ENCODE measurements around the gene PRKCA.

The PRKCA gene

DNA sequence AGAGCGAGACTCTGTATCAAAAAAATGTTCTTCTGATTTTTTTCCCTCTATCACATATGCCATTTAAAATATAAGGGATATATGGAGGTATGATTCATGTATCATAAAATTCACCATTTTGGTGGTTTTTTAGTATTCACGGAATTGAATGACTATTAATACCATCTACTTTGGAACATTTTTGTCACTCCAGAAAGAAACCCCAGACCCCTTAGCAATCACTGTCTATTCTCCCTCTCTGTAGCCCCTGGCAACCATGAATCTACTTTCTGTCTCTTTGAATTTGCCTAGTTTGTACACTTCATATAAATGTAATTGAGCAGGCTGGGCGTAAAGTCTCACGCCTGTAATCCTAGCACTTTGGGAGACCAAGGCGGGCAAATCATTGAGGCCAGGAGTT lies 75.9 kb downstream of the PRKCA start:
- FAIRE-seq (no peak), DNase-seq (ENCODE audit: insufficient read length) (no peak)
- TF ChIP-seq POLR2AphosphoS5 (IDR thresholded peaks at IDR 0.05; ENCODE audit: low read depth, low read length), result no peak
- TF ChIP-seq TAF1 (IDR thresholded peaks at IDR 0.05; ENCODE audit: borderline replicate concordance, low read depth, low read length), result no peak
- TF ChIP-seq POLR2A (IDR thresholded peaks at IDR 0.05; ENCODE audit: low read depth, low read length), result no peak

DNA sequence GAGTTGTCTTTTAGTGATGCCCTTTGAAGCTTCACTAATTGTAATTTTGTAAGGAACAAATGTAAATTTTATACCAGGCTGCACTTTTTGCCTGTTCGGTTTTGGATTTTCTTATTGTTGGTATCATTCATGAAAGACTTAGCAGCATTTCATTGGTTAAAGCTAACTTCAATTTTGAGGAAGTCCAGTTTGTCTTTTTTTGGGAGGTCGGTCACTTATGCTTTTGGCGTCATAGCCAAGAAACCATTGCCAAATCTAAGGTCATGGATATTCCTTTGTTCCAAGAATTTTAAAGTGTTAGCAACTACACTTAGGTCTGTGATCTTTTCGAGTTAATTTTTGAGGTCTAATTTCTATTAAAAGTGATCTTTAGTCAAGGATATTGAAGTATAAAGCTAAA lies 77.1 kb downstream of the PRKCA start:
- TF ChIP-seq TAF1 (IDR thresholded peaks at IDR 0.05; ENCODE audit: borderline replicate concordance, low read depth, low read length) (no peak), POLR2A (IDR thresholded peaks at IDR 0.05; ENCODE audit: low read depth, low read length) (no peak), POLR2AphosphoS5 (IDR thresholded peaks at IDR 0.05; ENCODE audit: low read depth, low read length) (no peak)
- DNase-seq (ENCODE audit: insufficient read length), result no peak
- no peak for FAIRE-seq

DNA sequence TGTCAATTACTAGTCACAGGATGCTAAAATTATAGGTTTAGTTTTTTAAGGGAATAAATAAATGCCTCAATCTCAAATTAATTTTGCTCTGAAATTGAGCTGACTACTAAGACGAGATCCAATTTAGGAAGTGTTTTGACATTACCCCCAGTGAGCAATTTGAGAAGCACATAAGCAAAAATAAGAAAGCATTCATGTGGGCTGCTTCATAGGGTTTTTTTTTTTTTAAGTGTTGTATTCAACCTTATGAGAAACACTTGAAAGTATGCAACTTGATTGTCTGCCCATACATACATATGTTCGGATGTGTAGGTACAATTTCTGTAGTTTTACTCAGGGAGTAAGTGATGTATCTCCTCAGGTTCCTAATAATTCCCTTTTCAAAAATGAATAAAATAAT lies 77.6 kb downstream of the PRKCA start:
- FAIRE-seq (no peak), DNase-seq (ENCODE audit: insufficient read length) (no peak)
- no peak for TF ChIP-seq POLR2AphosphoS5 (IDR thresholded peaks at IDR 0.05; ENCODE audit: low read depth, low read length)
- TF ChIP-seq TAF1 (IDR thresholded peaks at IDR 0.05; ENCODE audit: borderline replicate concordance, low read depth, low read length), result no peak

DNA sequence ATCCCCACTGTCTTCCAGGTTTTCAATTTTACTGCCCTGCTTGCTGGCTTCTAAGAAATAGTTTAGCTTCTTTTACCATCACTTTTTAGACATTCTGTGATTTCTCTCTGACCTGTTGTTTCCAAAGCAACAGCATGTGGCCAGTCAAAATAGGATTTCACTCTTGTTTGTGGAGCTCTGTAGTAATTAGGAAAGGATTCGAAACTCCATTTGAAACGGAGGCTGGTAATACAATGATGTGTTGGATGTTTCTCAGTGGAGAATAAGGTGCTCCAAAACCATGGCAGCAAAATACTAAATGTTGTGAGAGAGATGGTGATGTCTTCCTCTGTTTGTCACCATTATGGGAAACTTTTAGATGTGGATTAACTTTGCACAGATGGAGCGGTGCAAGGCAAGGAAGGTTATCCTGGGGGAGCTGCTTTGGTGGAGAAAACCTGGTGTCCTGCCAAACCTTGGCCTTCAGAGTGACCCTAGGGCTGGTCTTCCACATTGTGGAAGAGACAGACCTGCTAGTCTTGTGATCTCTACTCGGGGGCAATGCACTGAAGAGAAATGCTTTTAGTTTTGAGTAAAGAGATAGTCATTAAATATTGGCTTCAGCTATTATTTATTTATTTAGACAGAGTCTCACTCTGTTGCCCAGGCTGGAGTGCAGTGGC lies 79.4 kb downstream of the PRKCA start:
- DNase-seq (ENCODE audit: insufficient read length) (no peak), FAIRE-seq (no peak)
- TF ChIP-seq POLR2A (IDR thresholded peaks at IDR 0.05; ENCODE audit: low read depth, low read length) (no peak), POLR2AphosphoS5 (IDR thresholded peaks at IDR 0.05; ENCODE audit: low read depth, low read length) (no peak), TAF1 (IDR thresholded peaks at IDR 0.05; ENCODE audit: borderline replicate concordance, low read depth, low read length) (no peak)

DNA sequence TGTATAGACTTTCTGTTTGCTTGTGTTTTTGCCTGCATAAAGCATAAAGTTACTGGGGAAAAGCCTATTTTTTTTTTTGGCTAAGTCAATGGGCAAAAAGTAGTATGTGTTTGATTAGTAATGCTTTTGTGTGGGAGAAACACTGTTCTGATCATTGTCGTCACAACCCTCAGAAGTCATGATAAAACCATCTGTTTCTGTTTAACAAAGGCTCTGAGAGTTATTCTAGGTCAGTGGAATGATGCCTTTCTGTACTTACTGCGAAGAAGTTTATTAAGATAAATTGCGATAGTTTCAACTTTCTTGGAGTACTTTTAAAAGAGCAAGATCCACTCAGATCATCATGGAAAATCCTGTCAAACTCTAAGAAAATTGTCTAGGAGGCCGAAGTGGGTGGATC lies 80.9 kb downstream of the PRKCA start:
- no peak for TF ChIP-seq POLR2AphosphoS5 (IDR thresholded peaks at IDR 0.05; ENCODE audit: low read depth, low read length)
- TF ChIP-seq TAF1 (IDR thresholded peaks at IDR 0.05; ENCODE audit: borderline replicate concordance, low read depth, low read length), result no peak
- TF ChIP-seq POLR2A (IDR thresholded peaks at IDR 0.05; ENCODE audit: low read depth, low read length), result no peak
- no peak for DNase-seq (ENCODE audit: insufficient read length)
- FAIRE-seq, result no peak

DNA sequence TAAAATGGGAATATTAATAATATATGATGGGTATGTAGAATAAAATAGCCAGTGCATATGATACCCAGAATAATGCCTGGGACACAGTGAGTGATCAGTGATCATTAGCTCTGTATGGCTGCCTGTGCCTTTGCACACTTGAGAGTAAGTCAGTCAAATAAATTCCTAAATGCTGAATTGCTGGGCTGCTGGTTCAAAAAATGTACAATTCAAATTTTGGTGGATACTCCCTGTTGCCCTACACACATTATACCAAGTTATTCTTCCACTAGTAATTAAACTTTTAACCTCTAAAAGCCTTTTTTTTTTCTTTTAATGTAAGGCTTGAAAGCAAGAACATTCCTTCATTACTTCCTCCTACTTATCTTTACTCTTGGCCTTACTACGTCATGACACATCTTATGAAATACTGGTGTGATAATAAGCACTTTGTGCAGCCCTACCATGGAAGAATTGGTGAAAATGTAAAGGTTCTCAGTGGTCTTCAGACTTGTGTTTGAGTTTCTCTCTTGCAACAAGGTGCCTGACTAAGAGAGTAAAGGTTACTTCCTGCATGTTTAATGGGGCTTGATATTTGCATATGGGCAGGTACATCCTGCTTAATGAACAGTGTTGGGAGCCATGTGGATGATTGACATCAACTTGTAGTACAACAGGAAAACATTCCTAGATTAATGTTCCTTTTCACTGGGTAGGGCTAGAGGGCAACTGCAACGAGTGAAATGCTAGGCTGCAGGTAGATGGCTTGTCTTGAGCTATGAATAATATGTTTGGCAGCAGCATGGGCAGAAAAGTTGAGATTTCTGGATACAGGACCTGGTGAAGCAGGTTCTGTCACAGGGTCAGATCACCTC lies 84.3 kb downstream of the PRKCA start:
- TF ChIP-seq TAF1 (IDR thresholded peaks at IDR 0.05; ENCODE audit: borderline replicate concordance, low read depth, low read length) (no peak), POLR2AphosphoS5 (IDR thresholded peaks at IDR 0.05; ENCODE audit: low read depth, low read length) (no peak), POLR2A (IDR thresholded peaks at IDR 0.05; ENCODE audit: low read depth, low read length) (no peak)
- DNase-seq (ENCODE audit: insufficient read length), result no peak
- no peak for FAIRE-seq

DNA sequence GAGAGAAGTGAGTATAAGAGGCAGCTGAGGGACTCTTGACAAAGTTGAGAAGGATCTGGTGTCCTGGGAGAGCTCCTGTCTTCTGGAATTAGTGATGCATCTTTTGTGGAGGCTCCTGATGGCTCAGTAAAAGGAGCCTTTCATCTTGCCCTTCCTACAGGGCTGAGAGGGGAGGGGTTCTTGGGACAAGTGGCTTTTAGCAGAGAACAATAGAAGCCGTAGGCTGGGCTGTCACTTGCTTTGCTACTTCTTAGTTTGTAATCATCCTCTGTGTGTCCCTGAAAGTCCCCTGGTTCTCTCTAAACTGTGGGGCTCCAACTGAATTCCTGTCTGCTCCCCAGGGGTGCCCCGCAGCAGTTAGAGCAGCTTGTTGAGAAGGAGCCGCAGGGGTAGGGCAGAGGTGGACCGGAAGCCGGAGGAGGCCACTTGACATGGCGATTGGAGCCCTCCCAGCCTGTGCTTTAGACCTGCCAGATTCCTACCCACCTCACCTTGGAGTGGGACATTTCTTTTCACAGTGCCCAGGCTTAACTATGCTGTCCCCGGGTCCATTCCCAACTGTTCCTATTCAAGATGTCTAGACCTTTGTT lies 85.1 kb downstream of the PRKCA start:
- DNase-seq (ENCODE audit: insufficient read length) (no peak), FAIRE-seq (no peak)

DNA sequence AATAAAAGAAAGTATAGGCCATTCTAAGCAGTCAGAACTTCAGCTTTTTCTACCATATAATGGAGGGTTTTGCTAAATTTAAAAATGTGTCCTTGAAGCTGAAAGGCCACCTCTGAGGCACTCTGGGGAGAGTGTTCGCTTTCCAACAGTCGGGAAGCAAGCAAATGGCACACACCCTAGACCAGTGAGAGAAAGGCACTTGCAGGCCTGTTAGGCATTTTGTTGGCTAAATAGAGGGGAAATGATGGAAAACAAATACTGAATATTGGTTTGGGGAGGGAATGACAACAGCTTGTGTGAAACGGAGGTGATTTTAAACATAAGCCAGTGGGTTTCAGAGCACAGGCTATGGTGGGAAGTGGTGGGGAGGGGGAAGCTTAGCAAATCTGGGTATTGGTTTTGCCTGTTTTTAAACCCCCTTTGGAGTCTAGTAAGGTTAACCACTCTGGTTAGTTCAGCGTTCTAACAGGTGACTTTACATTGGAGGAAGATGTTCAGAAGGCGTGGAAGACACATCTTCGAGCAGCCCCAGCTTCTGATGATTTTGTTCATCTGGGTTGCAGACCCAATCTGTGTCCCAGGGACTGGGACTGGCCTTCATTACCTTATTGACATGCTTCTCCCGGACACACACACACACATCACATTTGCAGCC lies 90.5 kb downstream of the PRKCA start:
- FAIRE-seq (no peak), DNase-seq (ENCODE audit: insufficient read length) (no peak)
- TF ChIP-seq TAF1 (IDR thresholded peaks at IDR 0.05; ENCODE audit: borderline replicate concordance, low read depth, low read length) (no peak), POLR2AphosphoS5 (IDR thresholded peaks at IDR 0.05; ENCODE audit: low read depth, low read length) (no peak), POLR2A (IDR thresholded peaks at IDR 0.05; ENCODE audit: low read depth, low read length) (no peak)

More for the DNA sequence above, 85.1 kb downstream of the PRKCA start:
- TF ChIP-seq POLR2A (IDR thresholded peaks at IDR 0.05; ENCODE audit: low read depth, low read length), result no peak
- TF ChIP-seq TAF1 (IDR thresholded peaks at IDR 0.05; ENCODE audit: borderline replicate concordance, low read depth, low read length), result no peak
- no peak for TF ChIP-seq POLR2AphosphoS5 (IDR thresholded peaks at IDR 0.05; ENCODE audit: low read depth, low read length)

DNA sequence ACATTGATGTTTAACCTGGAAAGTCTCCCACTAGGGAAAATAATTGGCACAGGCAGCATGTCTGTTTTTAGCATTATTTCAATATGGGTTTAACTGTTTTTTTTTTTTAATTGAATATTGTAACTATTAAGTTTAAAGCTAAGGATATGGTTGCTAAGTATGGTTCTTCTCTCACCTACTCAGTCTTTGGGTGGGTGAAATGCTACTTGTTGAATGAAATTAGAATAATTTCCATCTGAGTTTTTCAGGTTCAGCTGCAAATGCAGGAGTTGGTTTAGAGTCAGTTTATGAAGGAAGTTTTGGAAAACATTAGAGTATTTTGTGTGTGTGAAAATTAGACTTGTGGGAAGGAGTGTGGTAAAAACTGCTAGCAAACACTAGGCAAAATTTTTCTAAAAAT lies 93.5 kb downstream of the PRKCA start:
- DNase-seq (ENCODE audit: insufficient read length), result no peak
- TF ChIP-seq TAF1 (IDR thresholded peaks at IDR 0.05; ENCODE audit: borderline replicate concordance, low read depth, low read length) (no peak), POLR2A (IDR thresholded peaks at IDR 0.05; ENCODE audit: low read depth, low read length) (no peak), POLR2AphosphoS5 (IDR thresholded peaks at IDR 0.05; ENCODE audit: low read depth, low read length) (no peak)
- FAIRE-seq, result no peak

DNA sequence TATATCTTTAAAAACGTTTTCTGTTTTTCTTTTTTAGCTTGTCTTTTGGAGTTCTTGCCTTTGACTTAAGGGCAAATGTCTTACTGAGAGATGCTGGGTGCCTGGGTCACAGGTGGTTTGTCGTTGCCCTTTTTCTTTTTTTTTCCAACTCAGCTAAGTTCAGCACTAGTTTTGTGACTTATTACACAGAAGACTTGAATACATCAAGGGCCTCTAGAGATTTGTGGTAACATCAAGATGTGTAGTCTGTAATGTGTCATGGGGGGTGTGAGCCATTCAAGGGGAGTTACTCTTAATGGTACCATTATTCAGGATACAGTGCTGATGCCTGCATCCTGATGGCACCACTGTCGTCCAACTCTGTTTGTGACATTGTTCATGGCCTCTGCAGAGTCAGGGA lies 95.1 kb downstream of the PRKCA start:
- TF ChIP-seq POLR2A (IDR thresholded peaks at IDR 0.05; ENCODE audit: low read depth, low read length) (no peak), TAF1 (IDR thresholded peaks at IDR 0.05; ENCODE audit: borderline replicate concordance, low read depth, low read length) (no peak), POLR2AphosphoS5 (IDR thresholded peaks at IDR 0.05; ENCODE audit: low read depth, low read length) (no peak)
- DNase-seq (ENCODE audit: insufficient read length), result no peak
- no peak for FAIRE-seq

DNA sequence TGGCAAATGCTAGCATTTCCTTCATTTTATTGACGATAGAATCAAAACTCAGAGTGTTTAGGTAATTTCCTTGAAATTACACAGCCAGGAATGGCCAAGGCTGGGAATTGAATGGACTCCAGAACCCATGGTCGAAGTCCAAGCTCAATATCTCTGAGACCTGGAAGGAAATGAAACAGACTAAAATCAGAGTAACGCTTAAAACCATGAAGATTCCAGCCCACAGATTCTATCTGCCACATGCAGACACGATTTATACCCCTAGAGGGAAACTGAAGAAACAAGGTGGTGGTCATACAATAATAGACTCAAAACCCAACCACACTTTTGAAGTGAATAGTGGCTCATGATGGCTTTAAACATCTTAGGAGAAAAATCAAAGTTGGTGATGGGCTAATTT lies 95.6 kb downstream of the PRKCA start:
- no peak for TF ChIP-seq POLR2AphosphoS5 (IDR thresholded peaks at IDR 0.05; ENCODE audit: low read depth, low read length)
- TF ChIP-seq TAF1 (IDR thresholded peaks at IDR 0.05; ENCODE audit: borderline replicate concordance, low read depth, low read length), result no peak
- TF ChIP-seq POLR2A (IDR thresholded peaks at IDR 0.05; ENCODE audit: low read depth, low read length), result no peak
- no peak for DNase-seq (ENCODE audit: insufficient read length)
- no peak for FAIRE-seq
